Gastroesophageal sphincter (tissue), 3 donors: ENCODE results near the gene ZNF304.

Experiments used
- EP300 ChIP-seq: sonication (generic); formaldehyde crosslinking; IDR thresholded peaks from one replicate; pipeline ENCODE4 v1.6.1; 2017; ENCODE audit warnings: antibody characterized with exemption, mild to moderate bottlenecking
- POLR2A ChIP-seq, 2 donors: fragments of 450-650 bp; IDR thresholded peaks; one replicate each; pipeline ENCODE4 v1.6.1; 2017; ENCODE audit warnings: antibody characterized with exemption in 2 of 2, mild to moderate bottlenecking in 2 of 2, moderate library complexity in 1 of 2
- POLR2AphosphoS5 ChIP-seq: sonication (generic); formaldehyde crosslinking; IDR thresholded peaks from one replicate; pipeline ENCODE4 v1.6.1; 2017; ENCODE audit warnings: antibody characterized with exemption
- TF ChIP-seq, protein P1 (sequence below), 4 experiments: fragments of 200-600 bp in 2 of 4; fragments of 450-650 bp in 2 of 4; sonication (generic) in 1 of 4; IDR thresholded peaks; one replicate each; pipeline ENCODE4 v1.5.1; 2017 to 2019; ENCODE audit warnings: antibody characterized with exemption in 4 of 4, mild to moderate bottlenecking in 2 of 4, moderate library complexity in 2 of 4

DNA sequence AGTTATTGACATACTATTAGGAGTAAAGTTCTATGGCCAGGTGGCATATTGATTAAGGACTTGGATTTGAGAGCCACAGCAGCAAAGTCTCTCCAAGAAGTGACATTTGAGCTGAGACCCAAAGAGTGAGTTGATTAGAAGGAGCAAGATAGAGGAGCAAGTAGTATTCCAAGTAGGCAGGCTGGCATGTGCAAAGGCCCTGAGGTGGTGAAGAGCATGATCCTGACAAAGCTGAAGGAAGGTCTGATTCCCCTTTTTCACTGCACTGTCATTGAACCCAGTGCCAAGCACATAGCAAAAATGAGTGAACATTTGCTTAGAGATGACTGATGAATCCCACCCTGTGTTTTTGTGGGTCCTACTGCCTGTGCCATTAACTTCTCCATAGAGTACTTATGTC lies 26.1 kb upstream of the ZNF304 start:
- no peak for TF ChIP-seq POLR2A (IDR thresholded peaks at IDR 0.05)
- TF ChIP-seq EP300 = no peak
- TF ChIP-seq, protein P1, sequence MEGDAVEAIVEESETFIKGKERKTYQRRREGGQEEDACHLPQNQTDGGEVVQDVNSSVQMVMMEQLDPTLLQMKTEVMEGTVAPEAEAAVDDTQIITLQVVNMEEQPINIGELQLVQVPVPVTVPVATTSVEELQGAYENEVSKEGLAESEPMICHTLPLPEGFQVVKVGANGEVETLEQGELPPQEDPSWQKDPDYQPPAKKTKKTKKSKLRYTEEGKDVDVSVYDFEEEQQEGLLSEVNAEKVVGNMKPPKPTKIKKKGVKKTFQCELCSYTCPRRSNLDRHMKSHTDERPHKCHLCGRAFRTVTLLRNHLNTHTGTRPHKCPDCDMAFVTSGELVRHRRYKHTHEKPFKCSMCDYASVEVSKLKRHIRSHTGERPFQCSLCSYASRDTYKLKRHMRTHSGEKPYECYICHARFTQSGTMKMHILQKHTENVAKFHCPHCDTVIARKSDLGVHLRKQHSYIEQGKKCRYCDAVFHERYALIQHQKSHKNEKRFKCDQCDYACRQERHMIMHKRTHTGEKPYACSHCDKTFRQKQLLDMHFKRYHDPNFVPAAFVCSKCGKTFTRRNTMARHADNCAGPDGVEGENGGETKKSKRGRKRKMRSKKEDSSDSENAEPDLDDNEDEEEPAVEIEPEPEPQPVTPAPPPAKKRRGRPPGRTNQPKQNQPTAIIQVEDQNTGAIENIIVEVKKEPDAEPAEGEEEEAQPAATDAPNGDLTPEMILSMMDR (IDR thresholded peaks at IDR 0.05) = no peak
- TF ChIP-seq POLR2AphosphoS5 = no peak
